CD1c-positive myeloid dendritic cell (primary cell): ENCODE results near the gene CEP192.
"Not testable (repeated sequence)": the region's sequence is repeated elsewhere in the genome, so short reads cannot be mapped to it uniquely, and the experiment has no call there.

Experiments used
- DNase-seq: peaks from one replicate; pipeline ENCODE4 v3.0.0-alpha.2; 2016; ENCODE audit errors: extremely low spot score

The CEP192 gene

GRCh38 chr18:13098104-13098503 is 106.9 kb downstream of the CEP192 start:
- DNase-seq: not testable (repeated sequence)

DNA sequence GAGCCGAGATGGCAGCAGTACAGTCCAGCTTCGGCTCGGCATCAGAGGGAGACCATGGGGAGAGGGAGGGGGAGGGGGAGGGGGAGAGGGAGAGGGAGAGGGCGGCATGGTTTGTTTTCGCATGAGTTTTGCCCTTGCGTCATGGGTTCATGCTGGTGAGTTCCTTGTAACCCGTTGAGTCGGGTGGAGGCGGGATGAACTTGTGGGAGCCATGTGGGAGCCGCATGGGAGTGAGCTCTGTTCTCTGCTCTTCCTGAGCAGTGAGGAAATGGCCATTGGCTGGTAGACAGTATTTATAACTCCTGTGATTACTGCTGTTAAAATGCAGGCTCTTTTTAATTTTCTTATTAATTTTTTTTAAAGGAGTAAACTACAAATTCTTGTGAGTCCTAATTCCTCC is 108.0 kb downstream of the CEP192 start:
- DNase-seq: no peak

- no peak for DNase-seq
Observed at GRCh38 chr18:13100942-13101658, 109.9 kb downstream of the CEP192 start.

- no peak for DNase-seq
Observed at GRCh38 chr18:13101659-13102197, 110.6 kb downstream of the CEP192 start.

DNA sequence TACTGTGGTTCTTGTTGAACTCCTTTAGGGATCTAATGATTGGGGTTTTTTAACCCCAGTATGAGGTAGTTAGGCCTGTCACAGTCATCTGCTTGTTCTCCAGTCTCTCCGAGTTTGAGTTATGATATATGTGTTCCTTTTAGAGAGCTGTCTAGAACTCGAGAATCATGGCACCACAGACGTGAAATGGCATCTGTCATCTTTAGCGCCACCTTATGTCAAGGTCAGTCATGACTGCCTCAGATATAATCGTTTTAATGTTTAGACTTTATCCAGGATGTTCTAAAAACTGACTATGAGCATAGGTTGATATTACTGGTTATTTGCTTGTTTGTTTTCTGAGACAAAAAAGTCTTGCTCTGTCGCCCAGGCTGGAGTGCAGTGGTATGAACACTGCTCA is 112.2 kb downstream of the CEP192 start:
- no peak for DNase-seq

- no peak for DNase-seq
Observed at GRCh38 chr18:13105059-13105458, 113.9 kb downstream of the CEP192 start.

GRCh38 chr18:13107074-13107473 is 115.9 kb downstream of the CEP192 start:
- DNase-seq: no peak

DNA sequence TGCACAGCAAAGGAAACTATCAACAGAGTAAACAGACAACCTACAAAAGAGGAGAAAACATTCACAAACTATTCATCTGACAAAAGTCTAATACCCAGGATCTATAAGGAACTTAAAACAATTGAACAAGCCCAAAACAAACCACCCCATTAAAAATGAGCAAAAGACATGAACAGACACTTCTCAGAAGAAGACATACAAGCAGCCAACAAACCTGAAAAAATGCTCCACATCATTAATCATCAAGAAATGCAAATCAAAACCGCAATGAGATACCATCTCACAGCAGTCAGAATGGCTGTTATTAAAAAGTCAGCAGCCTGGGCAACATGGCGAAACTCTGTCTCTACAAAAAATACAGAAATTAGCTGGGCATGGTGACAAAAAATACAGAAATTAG is 117.2 kb downstream of the CEP192 start:
- no peak for DNase-seq

DNA sequence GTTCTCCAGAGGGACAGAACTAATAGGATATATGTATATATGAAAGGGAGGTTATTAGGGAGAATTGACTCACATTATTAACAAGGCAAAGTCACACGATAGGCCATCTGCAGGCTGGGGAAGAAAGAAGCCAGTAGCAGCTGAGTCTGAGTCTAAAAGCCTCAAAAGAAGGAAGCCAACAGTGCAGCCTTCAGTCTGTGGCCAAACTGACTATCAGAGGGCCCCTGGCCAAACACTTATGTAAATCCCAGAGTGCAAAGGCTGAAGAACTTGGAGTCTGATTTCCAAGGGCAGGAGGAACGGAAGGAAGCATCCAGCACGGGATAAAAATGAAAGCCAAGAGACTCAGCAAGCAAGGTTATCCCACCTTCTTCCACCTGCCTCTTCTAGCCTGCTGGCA is 119.4 kb downstream of the CEP192 start:
- DNase-seq: no peak

- DNase-seq: peak; percentile 5
Observed at GRCh38 chr18:13112982-13113381, 121.8 kb downstream of the CEP192 start.

- DNase-seq: no peak
Observed at GRCh38 chr18:13120255-13120654, 129.1 kb downstream of the CEP192 start.

GRCh38 chr18:13120983-13121441 is 129.8 kb downstream of the CEP192 start:
- no peak for DNase-seq

- no peak for DNase-seq
Observed at GRCh38 chr18:13124411-13124810, 133.2 kb downstream of the CEP192 start.

DNA sequence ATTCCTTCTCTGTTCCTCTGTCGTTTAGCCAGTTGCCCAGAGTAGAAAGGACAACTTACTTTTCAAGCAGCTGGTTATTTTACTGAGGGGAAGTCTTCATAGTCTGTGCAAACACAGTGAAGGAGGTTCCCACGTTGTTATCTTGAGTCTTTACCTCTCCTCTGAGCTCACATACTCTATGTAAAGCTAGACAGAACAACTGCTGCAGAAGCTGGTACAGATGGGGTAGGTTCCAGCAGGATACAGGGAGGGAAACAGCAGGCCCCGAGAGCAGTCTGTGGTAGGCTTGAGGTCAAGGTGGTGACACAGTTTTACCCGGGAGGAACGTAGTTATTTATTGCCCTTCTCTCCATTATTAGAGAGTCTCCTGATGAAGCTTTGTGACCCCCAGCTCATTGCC is 134.0 kb downstream of the CEP192 start:
- no peak for DNase-seq

- no peak for DNase-seq
Observed at GRCh38 chr18:13126966-13127598, 135.9 kb downstream of the CEP192 start.

DNA sequence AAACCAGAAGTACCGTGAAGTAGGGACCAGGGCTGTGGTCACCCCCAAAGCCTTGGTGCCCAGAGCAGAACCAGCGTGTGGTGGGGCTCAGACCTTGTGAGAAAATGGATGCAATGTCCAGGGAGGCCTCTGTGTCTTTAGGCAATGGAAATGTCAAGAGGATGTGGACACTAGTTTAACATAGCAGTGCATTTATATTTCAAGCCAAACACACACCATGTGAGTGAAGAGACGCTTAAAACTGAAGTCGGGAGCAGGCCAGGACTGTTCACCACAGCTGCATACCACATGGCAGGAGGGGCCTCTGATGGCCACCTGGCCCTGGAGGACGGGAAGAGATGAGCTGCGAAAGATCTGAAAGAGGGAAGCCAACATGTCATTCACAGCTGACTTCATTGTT is 140.1 kb downstream of the CEP192 start:
- no peak for DNase-seq

DNA sequence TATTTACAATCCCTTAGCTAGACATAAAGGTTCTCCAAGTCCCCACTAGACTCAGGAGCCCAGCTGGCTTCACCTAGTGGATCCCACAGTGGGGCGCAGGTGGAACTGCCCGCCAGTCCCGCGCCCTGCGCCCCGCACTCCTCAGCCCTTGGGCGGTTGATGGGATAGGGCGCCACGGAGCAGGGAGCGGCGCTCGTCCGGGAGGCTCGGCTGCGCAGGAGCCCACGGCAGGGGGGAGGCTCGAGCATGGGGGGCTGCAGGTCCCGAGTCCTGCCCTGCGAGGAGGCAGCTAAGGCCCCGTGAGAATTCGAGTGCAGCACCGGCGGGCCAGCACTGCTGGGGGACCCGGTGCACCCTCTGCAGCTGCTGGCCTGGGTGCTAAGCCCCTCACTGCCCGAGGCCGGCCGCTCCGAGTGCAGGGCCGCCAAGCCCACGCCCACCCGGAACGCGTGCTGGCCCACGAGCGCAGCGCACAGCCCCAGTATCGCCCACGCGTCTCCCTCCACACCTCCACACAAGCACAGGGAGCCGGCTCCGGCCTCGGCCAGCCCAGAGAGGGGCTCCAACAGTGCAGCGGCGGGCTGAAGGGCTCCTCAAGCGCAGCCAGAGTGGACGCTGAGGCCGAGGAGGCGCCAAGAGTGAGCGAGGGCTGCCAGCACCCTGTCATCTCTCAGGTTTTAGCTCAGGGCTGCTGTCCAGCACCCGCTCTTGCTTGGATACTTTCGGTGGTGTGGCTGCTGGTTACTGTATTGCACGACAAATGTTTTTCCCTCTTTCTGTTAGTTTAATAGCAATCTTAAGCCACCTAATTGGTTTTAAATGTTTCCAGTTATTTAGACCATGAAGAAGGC is 143.6 kb downstream of the CEP192 start:
- DNase-seq: no peak

DNA sequence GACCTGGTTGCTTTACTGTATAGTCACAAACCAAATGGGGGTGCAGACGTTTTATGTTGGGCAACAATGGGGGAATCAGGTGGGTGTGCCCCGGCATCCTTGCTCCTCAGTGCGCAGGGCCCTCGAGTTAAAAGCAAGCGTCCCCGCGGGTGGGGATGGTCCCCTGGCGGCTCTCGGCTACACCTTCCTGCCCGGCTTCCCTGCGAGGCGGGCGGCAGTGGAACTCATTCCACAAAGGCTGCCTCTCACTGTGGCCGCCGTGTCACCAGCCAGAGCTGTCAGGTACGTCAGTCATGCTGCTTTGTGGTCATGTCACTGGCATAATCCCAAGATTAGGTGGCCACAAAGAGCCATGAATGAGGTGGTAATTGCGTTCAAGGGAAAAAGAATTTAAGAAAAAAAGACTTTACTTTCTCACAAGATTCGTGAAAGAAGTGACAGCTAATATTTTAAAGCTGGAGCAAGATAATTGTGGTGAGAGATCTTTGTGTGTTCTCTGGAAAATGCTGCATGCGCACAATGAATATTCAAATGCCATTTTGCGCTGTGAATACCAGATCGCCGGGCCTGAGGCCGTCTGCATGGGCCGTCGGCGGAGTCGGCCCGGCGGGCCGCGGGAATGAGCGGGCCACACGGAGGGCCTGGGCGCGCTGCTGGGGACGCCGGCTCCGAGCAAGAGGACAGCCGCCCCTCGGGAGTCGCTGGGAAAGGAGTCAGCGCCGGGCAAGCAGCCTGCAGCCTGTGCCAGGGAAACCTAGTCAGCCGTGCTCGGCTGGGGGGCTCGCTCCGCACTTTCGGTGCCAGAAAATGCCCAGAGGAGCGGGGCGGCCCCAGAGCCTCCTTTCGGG is 145.1 kb downstream of the CEP192 start:
- DNase-seq: peak; percentile 10

- DNase-seq: peak; percentile 41
Observed at GRCh38 chr18:13136904-13137669, 145.9 kb downstream of the CEP192 start.

DNA sequence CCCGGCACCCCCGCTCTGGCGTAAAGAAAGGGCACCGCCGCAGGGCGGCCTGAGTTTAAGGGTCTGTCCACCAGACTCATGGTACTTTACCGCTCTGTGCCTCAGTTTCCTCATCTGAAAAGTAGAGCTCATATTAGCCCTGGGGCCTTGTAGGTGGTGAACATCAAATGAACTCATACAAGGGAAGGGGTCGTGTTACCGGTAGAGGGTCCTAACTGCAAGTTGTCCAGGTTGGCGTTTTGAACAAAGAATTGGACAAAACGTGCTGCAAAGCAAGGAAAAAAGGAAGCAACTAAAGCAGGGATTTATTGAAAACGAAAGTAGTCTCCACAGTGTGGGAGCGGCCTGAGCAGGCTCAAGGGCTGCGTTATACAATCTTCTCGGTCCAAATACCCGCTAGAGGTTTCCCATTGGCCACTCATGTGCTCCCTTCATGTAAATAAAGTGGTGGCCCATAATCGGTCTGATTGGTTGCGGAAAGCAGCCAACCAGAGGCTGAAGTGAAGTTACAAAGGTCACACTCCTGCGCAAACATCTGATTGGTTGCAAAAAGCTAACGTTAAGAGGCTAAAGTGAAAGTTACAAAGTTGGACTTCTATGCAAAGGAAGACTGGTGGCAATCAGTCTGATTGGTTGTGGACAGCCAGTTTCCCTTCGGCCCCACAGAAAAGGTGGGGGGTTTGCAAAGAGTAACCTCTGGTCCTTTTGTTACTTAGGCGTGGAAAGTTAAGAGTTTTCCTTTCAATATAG is 146.7 kb downstream of the CEP192 start:
- peak; percentile 93 for DNase-seq
